ENCODE results near the gene EDN1.

The EDN1 gene

GRCh38 chr6:12269110-12269509, 21.1 kb upstream of the EDN1 start:
- no peak for DNase-seq (ENCODE audit: extremely low read depth, low read depth)
- no peak overlapping the region for H3K4me3 ChIP-seq (replicated peaks; ENCODE audit: low read depth, low read length)
- no peak for TF ChIP-seq CTCF (IDR thresholded peaks at IDR 0.05; ENCODE audit: low read depth, low read length, missing control alignments)

GRCh38 chr6:12270551-12271230, 19.5 kb upstream of the EDN1 start:
- no peak overlapping the region for H3K4me3 ChIP-seq (replicated peaks; ENCODE audit: low read depth, low read length)
- TF ChIP-seq CTCF (IDR thresholded peaks at IDR 0.05; ENCODE audit: low read depth, low read length, missing control alignments) = no peak
- DNase-seq (ENCODE audit: extremely low read depth, low read depth) = no peak

GRCh38 chr6:12271594-12271993, 18.6 kb upstream of the EDN1 start:
- no peak overlapping the region for H3K4me3 ChIP-seq (replicated peaks; ENCODE audit: low read depth, low read length)
- no peak for DNase-seq (ENCODE audit: extremely low read depth, low read depth)
- TF ChIP-seq CTCF (IDR thresholded peaks at IDR 0.05; ENCODE audit: low read depth, low read length, missing control alignments) = no peak

- DNase-seq (ENCODE audit: extremely low read depth, low read depth) = no peak
- no peak overlapping the region for H3K4me3 ChIP-seq (replicated peaks; ENCODE audit: low read depth, low read length)
- TF ChIP-seq CTCF (IDR thresholded peaks at IDR 0.05; ENCODE audit: low read depth, low read length, missing control alignments) = no peak
These were observed 18.2 kb upstream of the EDN1 start for GRCh38 chr6:12271997-12272396.

- TF ChIP-seq CTCF (IDR thresholded peaks at IDR 0.05; ENCODE audit: low read depth, low read length, missing control alignments) = no peak
- no peak for DNase-seq (ENCODE audit: extremely low read depth, low read depth)
- no peak overlapping the region for H3K4me3 ChIP-seq (replicated peaks; ENCODE audit: low read depth, low read length)
These were observed 15.1 kb upstream of the EDN1 start for GRCh38 chr6:12275107-12275506.

GRCh38 chr6:12276930-12277315, 13.2 kb upstream of the EDN1 start:
- H3K4me3 ChIP-seq (replicated peaks; ENCODE audit: low read depth, low read length) = no peak overlapping the region
- no peak for DNase-seq (ENCODE audit: extremely low read depth, low read depth)
- TF ChIP-seq CTCF (IDR thresholded peaks at IDR 0.05; ENCODE audit: low read depth, low read length, missing control alignments) = no peak

GRCh38 chr6:12277386-12277785, 12.8 kb upstream of the EDN1 start:
- no peak for DNase-seq (ENCODE audit: extremely low read depth, low read depth)
- TF ChIP-seq CTCF (IDR thresholded peaks at IDR 0.05; ENCODE audit: low read depth, low read length, missing control alignments) = no peak
- no peak overlapping the region for H3K4me3 ChIP-seq (replicated peaks; ENCODE audit: low read depth, low read length)
